Erythroblast (primary cell): ENCODE data around the gene CALML4.
A peak's percentile ranks its signal among the peaks of the same experiment; 100 is the strongest.
"Not testable (repeated sequence)": the region's sequence is repeated elsewhere in the genome, so short reads cannot be mapped to it uniquely, and the experiment has no call there.

Experiments used
- DNase-seq, 2 experiments: peaks; one replicate each; lab custom pipeline; 2025; lab: John Stamatoyannopoulos, UW
- GATA1 ChIP-seq: IDR thresholded peaks from 2 replicates; pipeline ENCODE4 v1.6.1; 2011; ENCODE audit warnings: low read depth, mild to moderate bottlenecking, control low read depth, low read length, moderate library complexity
- POLR2A ChIP-seq: IDR thresholded peaks from 2 replicates; pipeline ENCODE4 v1.6.1; 2011; ENCODE audit warnings: mild to moderate bottlenecking, low read length

The CALML4 gene

GRCh38 chr15:68230157-68231100 lies 25.3 kb upstream of the CALML4 start:
- peak in 1 of 2 experiments; percentile 35 for DNase-seq

GRCh38 chr15:68229386-68230156 lies 24.4 kb upstream of the CALML4 start, which contains the start of gene CLN6:
Gene CLN6 (minus strand): TSS chr15:68229728. CDS start chr15:68229584, 144 bp downstream.
- DNase-seq: peak; percentile 88 to 91
- TF ChIP-seq POLR2A (peak; percentile 58), GATA1 (no peak)

More at GRCh38 chr15:68230157-68231100, 25.3 kb upstream of the CALML4 start:
- no peak for TF ChIP-seq GATA1
- TF ChIP-seq POLR2A: no peak

GRCh38 chr15:68228971-68229385 lies 23.8 kb upstream of the CALML4 start:
- peak; percentile 64 to 68 for DNase-seq
- no peak for TF ChIP-seq GATA1

GRCh38 chr15:68228143-68228970 lies 23.2 kb upstream of the CALML4 start:
- DNase-seq: peak; percentile 53 to 56
- TF ChIP-seq GATA1 (no peak), POLR2A (no peak)

GRCh38 chr15:68227643-68228142 lies 22.6 kb upstream of the CALML4 start:
- TF ChIP-seq POLR2A: no peak
- TF ChIP-seq GATA1: no peak
- DNase-seq: peak; percentile 29 to 65

GRCh38 chr15:68225442-68225841 lies 20.3 kb upstream of the CALML4 start:
- DNase-seq: not testable (repeated sequence)

- DNase-seq: no peak
- TF ChIP-seq POLR2A (no peak), GATA1 (no peak)
These were observed 19.6 kb upstream of the CALML4 start for GRCh38 chr15:68224546-68225250.

GRCh38 chr15:68224108-68224507 lies 19.0 kb upstream of the CALML4 start:
- no peak for DNase-seq
- TF ChIP-seq POLR2A: no peak
- TF ChIP-seq GATA1: no peak

- no peak for TF ChIP-seq GATA1
- TF ChIP-seq POLR2A: no peak
- no peak for DNase-seq
These were observed 18.0 kb upstream of the CALML4 start for GRCh38 chr15:68223171-68223570.

GRCh38 chr15:68222432-68222743 lies 17.3 kb upstream of the CALML4 start:
- DNase-seq: not testable (repeated sequence)

- DNase-seq: not testable (repeated sequence)
These were observed 16.6 kb upstream of the CALML4 start for GRCh38 chr15:68221530-68222431.

GRCh38 chr15:68220967-68221366 lies 15.8 kb upstream of the CALML4 start:
- TF ChIP-seq POLR2A: no peak
- no peak for TF ChIP-seq GATA1
- DNase-seq: no peak
